ENCODE results near the gene RNASEH1. TPM values are rescaled to one million over a fixed set of nuclear protein-coding genes. Genes with fewer than 3 reads are reported as not detected.

RNASEH1 gene
- total and polyA plus RNA-seq, 11 donors, result 12.8 to 31.4 (median 20.0) TPM

DNA sequence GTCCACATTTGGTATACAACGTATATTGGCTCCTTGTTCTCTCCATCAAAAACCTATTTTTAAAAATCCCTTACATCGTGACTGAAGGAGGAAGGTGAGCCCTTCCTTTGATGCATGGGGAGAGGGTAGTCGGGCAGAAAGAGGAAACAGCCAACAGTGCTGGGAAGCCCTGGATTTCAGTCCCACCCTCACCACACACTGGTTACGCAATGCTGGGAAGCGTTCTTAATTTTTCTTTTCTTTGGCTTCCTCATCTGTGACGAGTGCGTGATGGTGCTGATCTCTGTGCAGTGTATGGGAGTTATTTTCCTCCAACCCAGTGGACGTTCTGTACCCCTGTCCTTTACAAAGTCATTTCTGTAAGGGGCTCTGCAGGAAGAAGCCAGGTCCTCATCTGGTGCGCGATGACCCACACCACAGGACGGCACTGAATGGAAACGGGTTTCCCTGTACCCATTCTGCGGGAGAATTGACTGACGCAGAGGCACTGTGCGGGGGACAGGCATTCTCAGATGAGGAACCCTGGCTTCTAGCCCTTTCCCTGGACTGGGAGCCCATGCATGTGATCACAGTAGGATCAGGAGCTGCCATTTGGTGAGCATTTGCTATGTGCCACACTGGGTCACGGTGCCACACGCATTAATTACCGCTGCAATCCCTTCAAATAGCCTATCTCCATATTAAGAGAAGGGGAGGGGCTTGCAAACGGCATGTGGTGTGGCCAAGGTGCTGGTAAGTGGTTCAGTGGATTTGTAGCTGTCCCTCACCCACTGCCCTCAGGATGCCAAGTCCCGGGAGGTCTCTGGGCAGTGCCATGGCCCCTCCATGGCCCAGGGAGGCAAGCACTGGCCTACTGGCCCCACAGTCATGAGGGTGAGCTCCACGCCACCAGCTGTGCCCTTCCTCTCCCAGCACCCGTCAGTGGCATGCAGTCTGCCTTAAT lies 41.0 kb upstream of the RNASEH1 start:
- ATAC-seq (no peak), DNase-seq (no peak)
- H3K36me3 ChIP-seq, result no peaks in the 10 kb centered on the region
- H3K4me3 ChIP-seq, result no peak overlapping the region
- H3K4me1 ChIP-seq, result peaks cover 0 to 14% (median 8%) of the 10 kb centered on the region in 12 donors
- WGBS, 4 donors, result 84 to 88% (median 87%) methylated on average over 18 to 22 of the region's 22 CpGs
- H3K9me3 ChIP-seq, result no peaks in the 10 kb centered on the region
- intact Hi-C loops (cut with DNase I), result loop anchor here in 3 of 10 donors (5.0 kb wide), 1 partner anchor 48 kb away; no protein-coding TSS in a partner anchor
- H3K27me3 ChIP-seq, result peaks cover 0 to 5% (median 0%) of the 10 kb centered on the region in 9 donors
- TF ChIP-seq POLR2A (IDR thresholded peaks at IDR 0.05), result no peak
- TF ChIP-seq, protein P1, sequence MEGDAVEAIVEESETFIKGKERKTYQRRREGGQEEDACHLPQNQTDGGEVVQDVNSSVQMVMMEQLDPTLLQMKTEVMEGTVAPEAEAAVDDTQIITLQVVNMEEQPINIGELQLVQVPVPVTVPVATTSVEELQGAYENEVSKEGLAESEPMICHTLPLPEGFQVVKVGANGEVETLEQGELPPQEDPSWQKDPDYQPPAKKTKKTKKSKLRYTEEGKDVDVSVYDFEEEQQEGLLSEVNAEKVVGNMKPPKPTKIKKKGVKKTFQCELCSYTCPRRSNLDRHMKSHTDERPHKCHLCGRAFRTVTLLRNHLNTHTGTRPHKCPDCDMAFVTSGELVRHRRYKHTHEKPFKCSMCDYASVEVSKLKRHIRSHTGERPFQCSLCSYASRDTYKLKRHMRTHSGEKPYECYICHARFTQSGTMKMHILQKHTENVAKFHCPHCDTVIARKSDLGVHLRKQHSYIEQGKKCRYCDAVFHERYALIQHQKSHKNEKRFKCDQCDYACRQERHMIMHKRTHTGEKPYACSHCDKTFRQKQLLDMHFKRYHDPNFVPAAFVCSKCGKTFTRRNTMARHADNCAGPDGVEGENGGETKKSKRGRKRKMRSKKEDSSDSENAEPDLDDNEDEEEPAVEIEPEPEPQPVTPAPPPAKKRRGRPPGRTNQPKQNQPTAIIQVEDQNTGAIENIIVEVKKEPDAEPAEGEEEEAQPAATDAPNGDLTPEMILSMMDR (IDR thresholded peaks at IDR 0.05), result no peak
- H3K27ac ChIP-seq, result no peak overlapping the region

DNA sequence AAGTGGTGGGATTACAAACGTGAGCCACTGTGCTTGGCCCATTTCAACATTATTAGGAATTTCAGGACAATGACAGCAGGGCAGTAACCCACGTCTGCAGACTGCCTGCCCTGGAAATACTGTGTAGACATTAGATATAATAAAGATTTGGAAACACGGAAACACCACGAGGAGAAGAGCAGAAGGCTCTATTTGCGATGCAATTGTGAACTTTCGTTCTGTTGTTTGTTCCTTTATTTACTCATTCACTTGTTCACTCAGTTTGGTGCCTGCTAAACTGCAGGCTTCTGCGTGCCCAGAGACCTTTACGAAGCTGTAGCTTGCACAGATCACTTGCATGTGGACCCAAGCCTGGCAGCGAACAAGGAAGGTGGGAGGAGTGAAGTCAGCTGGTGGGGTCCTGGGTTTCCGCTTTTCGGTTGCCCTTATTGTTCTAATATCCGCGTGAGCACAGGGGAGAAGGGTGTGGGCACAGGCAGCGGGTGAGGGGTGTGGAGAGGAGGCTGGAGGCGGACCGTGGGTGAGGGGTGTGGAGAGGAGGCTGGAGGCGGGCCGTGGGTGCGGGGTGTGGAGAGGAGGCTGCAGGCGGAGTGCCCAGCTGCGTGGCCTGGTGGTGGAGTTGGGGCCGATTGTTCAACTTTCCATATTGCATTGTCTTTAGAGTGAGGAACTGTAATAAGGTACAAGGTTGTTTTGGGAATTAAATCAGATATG lies 40.2 kb upstream of the RNASEH1 start:
- WGBS, 4 donors, result 71 to 83% (median 78%) methylated on average over 22 of the region's 22 CpGs
- ATAC-seq (peak in 1 of 4 donors; percentile 40), DNase-seq (no peak)
- peaks cover 0 to 14% (median 8%) of the 10 kb centered on the region in 12 donors for H3K4me1 ChIP-seq
- H3K9me3 ChIP-seq, result no peaks in the 10 kb centered on the region
- H3K36me3 ChIP-seq, result no peaks in the 10 kb centered on the region
- peaks cover 0 to 5% (median 0%) of the 10 kb centered on the region in 9 donors for H3K27me3 ChIP-seq
- intact Hi-C loops (cut with DNase I), result loop anchor here in 3 of 10 donors (5.0 kb wide), 1 partner anchor 49 kb away; no protein-coding TSS in a partner anchor
- TF ChIP-seq, protein P1 (IDR thresholded peaks at IDR 0.05), result no peak
- TF ChIP-seq POLR2A (IDR thresholded peaks at IDR 0.05), result no peak
- H3K4me3 ChIP-seq, result no peak overlapping the region
- no peak overlapping the region for H3K27ac ChIP-seq

DNA sequence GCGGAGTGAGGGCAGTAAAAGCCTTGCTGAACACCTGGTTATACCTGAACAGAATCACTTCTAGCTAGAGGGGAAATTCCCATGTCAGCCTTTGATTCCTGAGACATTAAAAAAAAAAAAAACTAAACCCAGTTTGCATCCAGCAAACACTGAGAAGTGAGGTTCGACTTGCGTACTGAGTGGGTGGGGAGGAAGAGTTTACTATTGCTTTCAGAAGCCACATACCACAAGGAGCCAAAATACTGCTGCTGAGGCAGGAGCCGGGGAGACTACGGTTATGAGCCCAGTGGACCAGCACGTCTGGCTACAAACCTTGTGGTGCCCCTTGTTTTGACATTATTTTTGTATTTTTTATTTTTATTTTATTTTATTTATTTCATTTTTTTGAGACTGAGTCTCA lies 39.4 kb upstream of the RNASEH1 start:
- Histone ChIP-seq H3K27me3 (peaks cover 0 to 5% (median 0%) of the 10 kb centered on the region in 9 donors), H3K9me3 (no peaks in the 10 kb centered on the region), H3K4me1 (peaks cover 0 to 14% (median 8%) of the 10 kb centered on the region in 12 donors), H3K4me3 (no peak overlapping the region), H3K27ac (no peak overlapping the region), H3K36me3 (no peaks in the 10 kb centered on the region)
- 77 to 91% (median 84%) methylated on average over 6 of the region's 6 CpGs for WGBS, 4 donors
- intact Hi-C loops (cut with DNase I), result loop anchor here in 3 of 10 donors (5.0 kb wide), 1 partner anchor 50 kb away; no protein-coding TSS in a partner anchor
- TF ChIP-seq, protein P1 (IDR thresholded peaks at IDR 0.05), result no peak
- no peak for TF ChIP-seq POLR2A (IDR thresholded peaks at IDR 0.05)
- ATAC-seq (no peak), DNase-seq (no peak)
